Measurements from ENCODE around the gene TRPT1.

The TRPT1 gene

DNA sequence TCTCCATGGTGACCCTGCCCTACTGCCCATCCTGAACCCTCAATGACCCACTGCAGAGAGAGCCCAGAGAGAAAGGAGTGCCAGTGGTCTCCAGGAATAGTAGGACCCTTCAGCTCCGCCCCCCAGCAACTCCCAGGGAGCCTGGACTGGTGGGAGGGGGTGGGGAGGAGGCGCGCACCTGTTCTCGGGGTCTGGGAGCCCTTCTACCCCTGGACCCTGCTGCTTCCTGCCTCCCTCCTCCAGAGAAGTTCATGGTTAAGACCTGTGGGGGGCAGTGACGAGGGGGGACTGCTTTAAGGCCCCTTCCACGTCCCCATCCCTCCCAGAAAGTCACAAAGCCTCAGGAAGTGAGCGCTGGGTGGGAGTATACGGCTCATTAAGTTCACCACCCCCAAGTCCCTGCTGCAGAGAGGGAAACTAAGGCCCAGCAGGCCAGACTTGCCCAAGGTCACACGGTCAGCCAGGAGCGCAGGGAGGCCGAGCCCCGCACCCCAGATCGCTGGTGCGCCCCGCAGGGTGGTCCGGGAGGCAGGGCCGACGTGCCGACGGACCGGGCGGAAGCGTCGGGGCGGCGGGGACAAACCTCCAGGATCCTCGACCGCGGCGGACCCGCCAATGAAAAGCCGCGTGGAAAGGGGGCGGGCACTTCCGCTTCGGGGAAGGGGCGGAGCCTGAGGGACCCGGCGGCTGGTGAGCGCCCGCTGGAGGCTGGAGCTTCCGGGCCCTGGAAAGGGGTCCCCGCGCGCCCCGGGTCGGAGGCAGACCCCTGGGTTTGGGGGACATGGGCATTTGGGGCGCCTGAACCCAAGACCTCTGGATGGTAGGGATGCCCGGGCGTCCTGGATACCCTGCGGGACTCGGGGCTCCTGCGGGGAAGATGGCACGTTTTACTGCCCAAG lies at the start of gene TRPT1, which contains the start of gene NUDT22:
Gene TRPT1 (minus strand): TSS at position 579 of the 899 bp plus-strand sequence. CDS start 326 bp downstream, at position 253.
Gene NUDT22 (plus strand): TSS at position 667 of the 899 bp plus-strand sequence. CDS start 379 bp downstream, outside the sequence.
- Histone ChIP-seq H3K4me1 (ENCODE audit: insufficient read depth, low read length) (peaks cover 30% of the 10 kb centered on the region), H3K36me3 (ENCODE audit: insufficient read depth, low read length) (no peaks in the 10 kb centered on the region), H3K27me3 (ENCODE audit: control insufficient read depth in 1 of 2, insufficient read depth in 2 of 2, low read length in 2 of 2) (no peaks in the 10 kb centered on the region), H3K9ac (ENCODE audit: low read length) (peak within 1 kb of the TSS; percentile 82), H3K27ac (ENCODE audit: low read depth, low read length) (peak within 1 kb of the TSS; percentile 86), H3K9me3 (ENCODE audit: low read length) (no peaks in the 10 kb centered on the region), H3K4me3 (ENCODE audit: low read depth in 1 of 2, low read length in 2 of 2) (peak within 1 kb of the TSS; percentile 71 to 89)

GRCh38 chr11:64275031-64275800 lies 49.2 kb upstream of the TRPT1 start:
- Histone ChIP-seq H3K27me3 (ENCODE audit: control insufficient read depth in 1 of 2, insufficient read depth in 2 of 2, low read length in 2 of 2) (no peaks in the 10 kb centered on the region), H3K36me3 (ENCODE audit: insufficient read depth, low read length) (peaks cover 24% of the 10 kb centered on the region), H3K4me3 (ENCODE audit: low read depth in 1 of 2, low read length in 2 of 2) (no peak overlapping the region), H3K4me1 (ENCODE audit: insufficient read depth, low read length) (peaks cover 6% of the 10 kb centered on the region), H3K27ac (ENCODE audit: low read depth, low read length) (no peak overlapping the region), H3K9me3 (ENCODE audit: low read length) (no peaks in the 10 kb centered on the region), H3K9ac (ENCODE audit: low read length) (no peak overlapping the region)

DNA sequence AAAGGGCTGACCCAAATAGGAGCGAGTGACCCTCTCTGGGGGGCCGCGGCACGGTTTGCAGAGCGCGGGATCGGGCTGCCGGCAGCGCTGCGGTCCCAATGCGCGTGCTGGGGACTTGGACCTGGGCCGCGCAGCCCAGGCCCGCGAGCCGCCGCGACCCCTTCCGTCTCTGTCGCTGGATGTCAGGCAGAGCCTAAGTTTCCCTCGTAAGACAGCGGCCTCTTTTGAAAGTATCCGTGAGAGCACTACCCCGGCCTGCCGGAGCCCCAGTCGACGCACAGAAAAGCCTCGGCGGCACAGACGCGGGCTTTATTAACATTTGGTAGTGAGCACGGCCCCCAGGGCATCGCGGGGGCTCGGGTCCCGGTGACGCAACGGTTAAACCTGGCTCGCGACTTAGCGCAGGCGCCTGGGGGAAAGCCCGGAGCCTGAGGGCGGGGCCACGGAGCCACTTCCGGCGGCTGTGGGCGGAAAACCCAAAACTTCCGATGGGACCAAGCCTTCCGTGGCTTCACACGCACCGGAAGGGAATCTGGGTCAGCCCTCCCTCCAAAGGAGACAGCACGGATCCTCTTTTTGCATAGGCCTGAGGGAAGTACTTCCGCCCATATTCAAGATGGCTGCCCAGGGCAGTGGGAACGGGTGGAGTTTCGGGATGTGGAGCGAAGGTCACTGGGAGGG lies 43.7 kb upstream of the TRPT1 start:
- peaks cover 19% of the 10 kb centered on the region for H3K4me1 ChIP-seq (ENCODE audit: insufficient read depth, low read length)
- H3K4me3 ChIP-seq (ENCODE audit: low read depth in 1 of 2, low read length in 2 of 2), result peak overlapping the region; percentile 77 to 94
- peak overlapping the region; percentile 99 for H3K27ac ChIP-seq (ENCODE audit: low read depth, low read length)
- no peaks in the 10 kb centered on the region for H3K9me3 ChIP-seq (ENCODE audit: low read length)
- peaks cover 11% of the 10 kb centered on the region for H3K36me3 ChIP-seq (ENCODE audit: insufficient read depth, low read length)
- no peaks in the 10 kb centered on the region for H3K27me3 ChIP-seq (ENCODE audit: control insufficient read depth in 1 of 2, insufficient read depth in 2 of 2, low read length in 2 of 2)
- H3K9ac ChIP-seq (ENCODE audit: low read length), result peak overlapping the region; percentile 73

DNA sequence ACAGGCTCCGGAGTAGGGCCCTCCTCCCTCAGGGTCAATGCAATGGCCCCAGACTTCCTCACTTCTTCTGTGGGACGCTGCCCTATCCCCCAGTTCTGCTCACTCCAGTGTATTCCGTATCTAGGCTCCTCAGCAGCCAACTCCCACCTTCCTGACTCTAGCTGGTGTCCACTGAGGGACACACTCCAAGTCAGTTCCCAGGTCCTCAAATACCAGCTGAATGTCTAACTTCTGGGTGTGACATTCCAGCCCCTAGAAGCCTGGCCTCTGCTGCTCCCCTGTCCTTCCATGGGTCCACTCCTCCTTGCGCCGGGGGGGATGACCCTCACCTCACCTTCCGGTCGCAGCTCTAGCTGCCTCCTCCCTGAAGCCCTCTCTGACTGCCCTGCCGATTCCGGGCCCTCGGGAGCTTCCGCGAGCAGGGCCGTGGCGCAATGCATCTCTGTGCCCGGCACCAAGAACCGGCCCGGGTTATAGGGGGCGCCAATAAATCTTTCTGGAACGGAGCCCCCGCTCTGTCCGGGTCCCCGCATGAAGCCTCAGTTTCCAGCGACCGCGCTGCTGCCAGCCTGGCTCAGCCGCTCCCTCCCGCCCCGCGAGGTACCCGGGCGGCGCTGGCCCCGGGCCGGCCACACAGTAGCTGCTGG lies 43.0 kb upstream of the TRPT1 start:
- peaks cover 19% of the 10 kb centered on the region for H3K4me1 ChIP-seq (ENCODE audit: insufficient read depth, low read length)
- peak overlapping the region; percentile 39 for H3K9ac ChIP-seq (ENCODE audit: low read length)
- peak overlapping the region; percentile 77 to 94 for H3K4me3 ChIP-seq (ENCODE audit: low read depth in 1 of 2, low read length in 2 of 2)
- H3K36me3 ChIP-seq (ENCODE audit: insufficient read depth, low read length), result peaks cover 11% of the 10 kb centered on the region
- peak overlapping the region; percentile 99 for H3K27ac ChIP-seq (ENCODE audit: low read depth, low read length)
- H3K9me3 ChIP-seq (ENCODE audit: low read length), result no peaks in the 10 kb centered on the region
- no peaks in the 10 kb centered on the region for H3K27me3 ChIP-seq (ENCODE audit: control insufficient read depth in 1 of 2, insufficient read depth in 2 of 2, low read length in 2 of 2)

DNA sequence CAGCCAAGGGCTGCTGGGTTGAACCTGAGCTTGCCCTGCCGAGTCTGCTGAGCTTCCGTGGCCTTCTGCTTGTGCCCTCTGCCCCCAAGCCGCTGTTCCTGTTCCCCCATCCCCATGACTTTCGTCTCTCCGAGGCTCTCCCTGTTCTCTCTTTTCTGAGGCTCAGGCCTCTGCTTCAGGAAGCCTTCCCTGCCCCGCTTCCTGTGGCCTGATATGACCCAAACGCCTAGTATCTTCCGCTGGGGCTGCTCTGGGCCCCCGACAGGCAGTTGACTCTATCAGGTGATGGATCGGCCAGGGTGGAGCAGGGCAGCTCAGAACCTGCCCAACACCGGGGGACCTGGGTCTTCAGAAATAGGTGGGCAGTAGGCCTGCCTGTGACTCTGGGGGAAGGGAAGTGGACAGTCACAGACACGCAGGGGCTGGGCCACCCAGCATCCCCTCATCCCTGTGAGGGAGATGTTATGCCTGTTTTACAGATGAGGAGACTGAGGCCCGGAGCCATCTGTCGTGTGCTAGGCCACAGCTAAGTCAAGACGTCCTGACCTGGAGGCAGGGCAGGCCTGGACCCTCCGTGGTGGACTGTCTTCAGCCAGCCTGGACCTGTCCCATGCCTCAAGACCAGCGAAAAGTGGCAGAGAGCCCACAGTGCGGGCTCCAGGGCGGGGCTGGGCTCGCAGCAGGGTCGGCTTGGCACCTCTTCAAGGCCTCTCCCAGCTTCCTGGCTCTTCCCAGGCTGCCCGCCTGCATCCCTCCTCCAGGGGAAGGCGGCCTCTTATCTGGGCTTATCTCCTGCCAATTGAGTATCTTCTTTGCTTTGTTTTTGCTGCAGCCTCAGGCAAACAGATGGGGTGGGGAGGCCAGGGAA lies 42.3 kb upstream of the TRPT1 start:
- Histone ChIP-seq H3K27me3 (ENCODE audit: control insufficient read depth in 1 of 2, insufficient read depth in 2 of 2, low read length in 2 of 2) (no peaks in the 10 kb centered on the region), H3K27ac (ENCODE audit: low read depth, low read length) (peak overlapping the region; percentile 99), H3K4me1 (ENCODE audit: insufficient read depth, low read length) (peaks cover 19% of the 10 kb centered on the region), H3K9ac (ENCODE audit: low read length) (peak overlapping the region; percentile 39), H3K4me3 (ENCODE audit: low read depth in 1 of 2, low read length in 2 of 2) (peak overlapping the region; percentile 77 to 94), H3K36me3 (ENCODE audit: insufficient read depth, low read length) (peaks cover 14% of the 10 kb centered on the region), H3K9me3 (ENCODE audit: low read length) (no peaks in the 10 kb centered on the region)

DNA sequence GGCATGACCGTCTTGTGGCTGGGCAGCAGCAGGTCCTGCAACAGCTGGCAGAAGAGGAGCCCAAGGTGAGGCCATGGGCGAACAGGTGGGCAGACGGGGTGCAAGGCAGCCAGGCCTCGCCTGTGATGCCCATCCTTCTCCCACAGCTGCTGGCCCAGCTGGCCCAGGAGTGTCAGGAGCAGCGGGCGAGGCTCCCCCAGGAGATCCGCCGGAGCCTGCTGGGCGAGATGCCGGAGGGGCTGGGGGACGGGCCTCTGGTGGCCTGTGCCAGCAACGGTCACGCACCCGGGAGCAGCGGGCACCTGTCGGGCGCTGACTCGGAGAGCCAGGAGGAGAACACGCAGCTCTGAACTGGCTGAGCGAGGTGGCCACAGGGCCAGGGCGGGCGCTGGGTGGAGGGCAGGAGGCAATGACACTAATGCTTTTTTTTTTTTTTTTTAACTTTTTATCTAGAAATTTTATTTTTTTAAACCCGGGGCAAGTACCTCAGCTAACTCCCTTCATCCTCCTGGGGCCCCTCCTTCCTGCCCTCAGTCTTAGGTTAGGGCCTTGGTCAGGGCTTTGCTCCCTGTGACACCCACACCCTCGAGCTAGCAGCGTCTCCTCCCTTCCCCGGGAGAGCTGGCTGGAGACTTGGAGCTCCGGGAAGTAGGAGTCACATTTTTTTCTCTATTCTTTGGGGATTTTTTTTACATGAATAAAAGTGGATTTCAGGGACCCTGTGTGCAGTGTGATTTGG lies 41.4 kb upstream of the TRPT1 start:
- H3K9me3 ChIP-seq (ENCODE audit: low read length), result no peaks in the 10 kb centered on the region
- H3K27me3 ChIP-seq (ENCODE audit: control insufficient read depth in 1 of 2, insufficient read depth in 2 of 2, low read length in 2 of 2), result no peaks in the 10 kb centered on the region
- H3K27ac ChIP-seq (ENCODE audit: low read depth, low read length), result peak overlapping the region; percentile 99
- H3K4me3 ChIP-seq (ENCODE audit: low read depth in 1 of 2, low read length in 2 of 2), result no peak overlapping the region
- H3K4me1 ChIP-seq (ENCODE audit: insufficient read depth, low read length), result peaks cover 19% of the 10 kb centered on the region
- no peak overlapping the region for H3K9ac ChIP-seq (ENCODE audit: low read length)
- peaks cover 23% of the 10 kb centered on the region for H3K36me3 ChIP-seq (ENCODE audit: insufficient read depth, low read length)

DNA sequence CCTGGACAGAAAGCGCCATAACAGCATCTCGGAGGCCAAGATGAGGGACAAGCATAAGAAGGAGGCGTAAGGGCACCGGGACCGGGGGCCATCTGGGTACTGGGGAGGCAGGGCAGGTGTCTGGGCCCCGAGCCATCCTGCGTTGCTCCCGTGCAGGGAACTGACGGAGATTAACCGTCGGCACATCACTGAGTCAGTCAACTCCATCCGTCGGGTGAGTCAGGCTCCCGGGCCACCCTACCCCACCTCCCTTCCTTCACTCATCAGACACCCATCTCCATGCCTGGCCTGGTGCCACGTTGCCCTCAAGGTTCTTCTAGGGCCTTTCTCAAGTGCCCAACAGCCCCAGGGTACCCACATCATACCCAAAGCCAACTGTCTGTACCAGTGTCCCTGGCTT lies 40.4 kb upstream of the TRPT1 start:
- no peaks in the 10 kb centered on the region for H3K9me3 ChIP-seq (ENCODE audit: low read length)
- peaks cover 13% of the 10 kb centered on the region for H3K4me1 ChIP-seq (ENCODE audit: insufficient read depth, low read length)
- no peaks in the 10 kb centered on the region for H3K27me3 ChIP-seq (ENCODE audit: control insufficient read depth in 1 of 2, insufficient read depth in 2 of 2, low read length in 2 of 2)
- no peak overlapping the region for H3K27ac ChIP-seq (ENCODE audit: low read depth, low read length)
- H3K4me3 ChIP-seq (ENCODE audit: low read depth in 1 of 2, low read length in 2 of 2), result no peak overlapping the region
- H3K36me3 ChIP-seq (ENCODE audit: insufficient read depth, low read length), result peaks cover 23% of the 10 kb centered on the region
- no peak overlapping the region for H3K9ac ChIP-seq (ENCODE audit: low read length)

GRCh38 chr11:64265176-64266160 lies 39.5 kb upstream of the TRPT1 start:
- Histone ChIP-seq H3K4me3 (ENCODE audit: low read depth in 1 of 2, low read length in 2 of 2) (no peak overlapping the region), H3K27ac (ENCODE audit: low read depth, low read length) (no peak overlapping the region), H3K36me3 (ENCODE audit: insufficient read depth, low read length) (peaks cover 23% of the 10 kb centered on the region), H3K27me3 (ENCODE audit: control insufficient read depth in 1 of 2, insufficient read depth in 2 of 2, low read length in 2 of 2) (no peaks in the 10 kb centered on the region), H3K9me3 (ENCODE audit: low read length) (no peaks in the 10 kb centered on the region), H3K9ac (ENCODE audit: low read length) (no peak overlapping the region), H3K4me1 (ENCODE audit: insufficient read depth, low read length) (peaks cover 13% of the 10 kb centered on the region)

DNA sequence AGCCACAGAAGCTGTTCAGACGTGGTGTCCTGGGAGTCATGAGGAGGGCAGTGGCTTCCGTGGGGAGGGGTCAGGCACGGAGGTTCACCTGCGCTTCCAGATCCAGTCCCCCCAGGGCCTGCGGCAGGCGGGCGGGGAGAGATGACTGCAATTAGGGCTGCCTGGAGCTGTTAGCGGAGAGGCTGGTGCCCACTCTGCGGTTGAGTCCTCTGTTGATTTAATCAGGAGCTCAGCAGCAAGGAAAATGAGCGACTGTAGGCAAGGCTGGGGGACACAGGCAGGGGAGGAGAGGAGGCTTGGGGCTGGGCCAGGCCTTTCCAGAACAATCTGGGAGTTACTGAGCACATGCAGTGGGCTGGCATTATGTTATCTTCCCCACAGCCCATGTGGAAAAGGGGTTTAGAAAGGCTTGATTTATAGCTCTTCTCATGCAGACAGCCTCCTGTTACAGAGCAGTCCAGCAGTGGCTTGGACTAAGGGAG lies 38.4 kb upstream of the TRPT1 start:
- Histone ChIP-seq H3K36me3 (ENCODE audit: insufficient read depth, low read length) (peaks cover 32% of the 10 kb centered on the region), H3K9me3 (ENCODE audit: low read length) (no peaks in the 10 kb centered on the region), H3K4me1 (ENCODE audit: insufficient read depth, low read length) (peaks cover 13% of the 10 kb centered on the region), H3K4me3 (ENCODE audit: low read depth in 1 of 2, low read length in 2 of 2) (no peak overlapping the region), H3K27me3 (ENCODE audit: control insufficient read depth in 1 of 2, insufficient read depth in 2 of 2, low read length in 2 of 2) (no peaks in the 10 kb centered on the region), H3K27ac (ENCODE audit: low read depth, low read length) (no peak overlapping the region), H3K9ac (ENCODE audit: low read length) (no peak overlapping the region)
